OCI-LY1 (cell line): ENCODE measurements around the gene PLA2G2F.

ENCODE experiments used
- CTCF ChIP-seq: fragments of 200-600 bp; sonication (generic), shearing (Covaris generic); IDR thresholded peaks from 2 replicates; pipeline ENCODE4 v1.5.1; 2017; ENCODE audit warnings: mild to moderate bottlenecking, antibody characterized with exemption, low read length, moderate library complexity, mixed read lengths
- EZH2 ChIP-seq: fragments of 200-600 bp; sonication (generic), shearing (Covaris generic); IDR thresholded peaks from 2 replicates; pipeline ENCODE4 v1.8.0; 2017; ENCODE audit warnings: borderline replicate concordance, mixed run types, mild to moderate bottlenecking, antibody characterized with exemption, low read length, moderate library complexity, mixed read lengths

- TF ChIP-seq CTCF, result no peak
- no peak for TF ChIP-seq EZH2
Observed at GRCh38 chr1:20141001-20141400, 1.9 kb downstream of the PLA2G2F start.
